ENCODE measurements around the gene FAM117B.

Gene FAM117B

DNA sequence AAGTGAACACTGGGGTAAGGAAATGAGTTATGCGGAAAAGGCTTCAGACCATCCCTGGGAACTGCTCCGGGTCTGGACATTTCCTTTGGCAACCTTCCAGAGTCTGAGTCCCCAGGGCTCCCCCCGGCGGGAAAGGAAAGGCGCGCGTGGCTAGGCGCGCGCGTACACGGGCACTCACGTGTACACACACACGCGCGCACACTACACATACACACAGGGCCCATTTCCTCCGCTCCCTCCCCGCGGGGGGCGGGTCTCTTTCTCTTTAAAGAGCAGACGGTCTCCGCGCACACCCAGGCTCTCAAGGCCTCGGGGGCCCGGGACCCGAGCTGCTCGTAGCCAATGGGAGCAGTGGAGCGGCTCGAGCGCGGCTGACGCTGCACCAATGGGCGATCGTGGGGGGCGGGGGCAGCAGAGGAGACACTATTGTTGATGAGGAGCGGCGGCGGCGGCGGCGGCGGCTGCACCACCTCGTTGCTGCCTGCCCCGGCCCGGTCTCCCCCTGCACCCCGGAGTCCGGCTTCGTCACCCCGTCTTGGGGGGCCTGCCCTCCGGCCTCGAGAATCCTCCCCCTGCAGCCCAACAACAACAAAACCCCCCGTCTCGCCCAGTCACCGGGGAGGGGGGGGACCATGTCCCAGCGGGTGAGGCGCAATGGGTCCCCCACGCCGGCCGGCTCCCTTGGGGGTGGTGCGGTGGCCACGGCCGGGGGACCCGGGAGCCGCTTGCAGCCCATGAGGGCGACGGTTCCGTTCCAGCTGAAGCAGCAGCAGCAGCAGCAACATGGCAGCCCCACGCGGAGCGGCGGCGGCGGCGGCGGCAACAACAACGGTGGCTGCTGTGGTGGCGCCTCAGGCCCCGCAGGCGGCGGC, at the start of gene FAM117B:
Gene FAM117B (plus strand): TSS at position 414 of the 872 bp plus-strand sequence. CDS start 219 bp downstream, at position 633.
- peak within 1 kb of the TSS; percentile 80 for H3K4me3 ChIP-seq (ENCODE audit: control insufficient read depth, low read depth, low read length)
- DNase-seq (ENCODE audit: low read depth): peak; percentile 91
- TF ChIP-seq, protein P1, sequence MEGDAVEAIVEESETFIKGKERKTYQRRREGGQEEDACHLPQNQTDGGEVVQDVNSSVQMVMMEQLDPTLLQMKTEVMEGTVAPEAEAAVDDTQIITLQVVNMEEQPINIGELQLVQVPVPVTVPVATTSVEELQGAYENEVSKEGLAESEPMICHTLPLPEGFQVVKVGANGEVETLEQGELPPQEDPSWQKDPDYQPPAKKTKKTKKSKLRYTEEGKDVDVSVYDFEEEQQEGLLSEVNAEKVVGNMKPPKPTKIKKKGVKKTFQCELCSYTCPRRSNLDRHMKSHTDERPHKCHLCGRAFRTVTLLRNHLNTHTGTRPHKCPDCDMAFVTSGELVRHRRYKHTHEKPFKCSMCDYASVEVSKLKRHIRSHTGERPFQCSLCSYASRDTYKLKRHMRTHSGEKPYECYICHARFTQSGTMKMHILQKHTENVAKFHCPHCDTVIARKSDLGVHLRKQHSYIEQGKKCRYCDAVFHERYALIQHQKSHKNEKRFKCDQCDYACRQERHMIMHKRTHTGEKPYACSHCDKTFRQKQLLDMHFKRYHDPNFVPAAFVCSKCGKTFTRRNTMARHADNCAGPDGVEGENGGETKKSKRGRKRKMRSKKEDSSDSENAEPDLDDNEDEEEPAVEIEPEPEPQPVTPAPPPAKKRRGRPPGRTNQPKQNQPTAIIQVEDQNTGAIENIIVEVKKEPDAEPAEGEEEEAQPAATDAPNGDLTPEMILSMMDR (conservative IDR thresholded peaks at IDR 0.05; ENCODE audit: control insufficient read depth, insufficient read depth, low read depth, low read length): no peak

DNA sequence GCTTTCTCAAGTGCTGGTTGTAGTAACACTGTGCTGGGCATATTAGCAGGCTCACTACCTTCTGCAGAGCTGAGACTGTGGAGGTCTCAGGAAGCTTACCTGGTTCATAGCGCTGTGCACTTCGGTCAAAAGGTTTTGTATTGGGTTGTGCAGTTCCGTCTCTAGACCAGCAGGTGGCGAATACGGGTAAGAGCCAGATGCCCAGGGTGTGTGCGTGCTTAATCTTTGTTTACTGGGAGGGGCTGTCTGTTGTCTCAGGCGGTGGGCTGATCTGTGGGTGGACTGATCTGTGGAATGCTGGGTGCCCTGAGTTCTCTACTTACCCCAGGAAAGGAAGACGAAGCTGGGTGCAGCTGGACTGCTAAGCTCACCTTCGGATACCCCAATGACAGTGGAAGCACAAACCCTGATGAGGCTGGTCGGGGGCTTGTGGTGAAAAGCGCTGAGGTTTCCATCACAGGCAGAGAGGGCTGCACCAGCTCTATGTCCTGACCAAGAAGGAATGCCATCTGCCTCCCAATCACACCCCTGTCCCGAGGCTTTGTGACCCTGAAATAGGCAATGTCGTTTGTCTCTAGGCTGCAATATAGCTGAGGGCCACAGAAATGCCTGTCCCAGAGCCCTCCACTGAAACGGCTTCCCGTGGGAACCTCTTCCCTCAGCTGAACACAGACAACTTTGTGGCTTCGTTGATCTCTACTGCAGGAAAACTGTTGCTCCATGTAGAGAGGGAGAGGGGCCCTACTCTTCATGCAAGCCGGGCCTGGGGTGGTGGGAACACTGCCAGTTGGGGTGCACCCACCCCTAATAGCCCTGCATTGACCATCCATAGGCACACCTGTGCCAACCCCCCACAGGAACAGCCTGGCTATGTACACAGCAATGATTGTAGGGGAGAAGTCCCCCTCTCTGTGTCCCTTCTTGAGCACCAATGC, 45.9 kb upstream of the FAM117B start:
- DNase-seq (ENCODE audit: low read depth): peak; percentile 72
- TF ChIP-seq, protein P1 (conservative IDR thresholded peaks at IDR 0.05; ENCODE audit: control insufficient read depth, insufficient read depth, low read depth, low read length): peak; percentile 98
- H3K4me3 ChIP-seq (ENCODE audit: control insufficient read depth, low read depth, low read length): peak overlapping the region; percentile 15

DNA sequence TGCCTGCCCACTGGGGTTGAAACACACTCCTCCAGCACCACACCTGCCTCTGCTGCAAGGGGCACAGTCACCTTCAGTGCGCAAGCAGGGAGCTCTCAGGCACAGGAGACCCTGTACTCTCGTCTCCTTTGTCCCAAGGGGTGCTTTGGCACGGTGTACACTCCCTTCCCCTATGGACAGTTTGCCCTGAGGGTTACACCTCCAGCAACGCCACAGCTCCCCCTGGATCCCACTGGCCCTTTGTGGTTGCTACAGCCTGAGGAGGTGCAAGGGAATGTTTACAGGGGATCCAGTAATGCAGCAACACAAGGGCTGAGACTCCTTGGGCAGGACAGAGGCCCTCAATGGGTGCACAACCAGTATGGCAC, 45.2 kb upstream of the FAM117B start:
- H3K4me3 ChIP-seq (ENCODE audit: control insufficient read depth, low read depth, low read length): no peak overlapping the region
- TF ChIP-seq, protein P1 (conservative IDR thresholded peaks at IDR 0.05; ENCODE audit: control insufficient read depth, insufficient read depth, low read depth, low read length): no peak
- no peak for DNase-seq (ENCODE audit: low read depth)

DNA sequence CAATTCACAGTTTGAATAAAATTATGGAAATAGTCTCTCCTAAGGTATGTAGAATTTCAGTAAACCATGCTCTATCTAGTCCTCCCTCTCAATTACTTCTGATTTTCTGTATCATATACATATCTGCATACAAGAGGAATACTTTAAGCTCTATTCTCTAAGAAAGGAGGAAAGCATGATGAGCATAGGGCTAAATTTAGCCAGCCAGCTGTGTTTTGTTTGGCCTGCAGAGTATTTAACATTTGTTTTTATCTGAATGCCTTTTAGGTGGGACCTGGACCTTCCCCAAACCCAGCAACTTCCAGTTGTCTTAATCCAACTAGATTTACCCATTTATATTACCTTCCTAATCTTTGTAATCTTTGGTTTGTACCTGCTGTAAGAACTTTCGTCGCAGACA, 42.2 kb upstream of the FAM117B start:
- DNase-seq (ENCODE audit: low read depth): no peak
- no peak overlapping the region for H3K4me3 ChIP-seq (ENCODE audit: control insufficient read depth, low read depth, low read length)
- TF ChIP-seq, protein P1 (conservative IDR thresholded peaks at IDR 0.05; ENCODE audit: control insufficient read depth, insufficient read depth, low read depth, low read length): no peak

DNA sequence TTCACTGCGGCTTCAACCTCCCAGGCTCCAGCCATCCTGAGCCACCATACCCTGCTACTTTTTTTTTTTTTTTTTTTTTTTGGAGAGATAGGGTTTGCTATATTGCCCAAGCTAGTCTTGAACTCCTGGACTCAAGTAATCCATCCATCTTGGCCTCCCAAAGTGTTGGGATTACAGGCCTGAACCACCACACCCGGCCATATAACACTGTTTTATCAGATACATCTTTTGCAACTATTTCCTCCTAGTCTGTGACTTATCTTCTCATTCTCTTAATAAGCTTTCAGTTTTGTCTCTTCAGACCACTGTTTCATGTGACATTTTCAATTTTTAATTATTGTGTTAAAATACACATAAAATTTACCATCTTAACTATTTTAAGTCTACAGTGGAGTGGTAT, 35.7 kb upstream of the FAM117B start:
- TF ChIP-seq, protein P1 (conservative IDR thresholded peaks at IDR 0.05; ENCODE audit: control insufficient read depth, insufficient read depth, low read depth, low read length): no peak
- H3K4me3 ChIP-seq (ENCODE audit: control insufficient read depth, low read depth, low read length): no peak overlapping the region

DNA sequence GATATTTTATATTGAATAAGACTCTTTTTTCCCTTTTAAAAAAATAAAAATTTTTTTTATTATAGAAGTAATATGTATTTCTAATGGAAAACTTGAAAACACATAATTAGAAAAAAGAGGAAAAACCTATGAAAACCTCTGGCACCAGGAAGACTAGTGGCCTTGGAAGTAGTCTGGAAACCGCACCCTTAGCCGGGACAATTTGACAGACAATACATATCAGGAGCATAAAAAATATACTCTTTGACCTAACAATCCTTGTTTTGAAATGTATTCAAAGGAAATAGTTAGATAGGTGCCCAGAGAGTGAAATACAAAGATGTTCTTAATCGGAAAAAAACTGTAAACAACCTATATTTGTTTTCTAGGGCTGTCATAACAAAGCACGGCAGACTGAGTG, 34.9 kb upstream of the FAM117B start:
- TF ChIP-seq, protein P1 (conservative IDR thresholded peaks at IDR 0.05; ENCODE audit: control insufficient read depth, insufficient read depth, low read depth, low read length): no peak
- no peak overlapping the region for H3K4me3 ChIP-seq (ENCODE audit: control insufficient read depth, low read depth, low read length)
- DNase-seq (ENCODE audit: low read depth): no peak

More for the DNA sequence above, 35.7 kb upstream of the FAM117B start:
- no peak for DNase-seq (ENCODE audit: low read depth)
